Hematopoietic multipotent progenitor cell (in vitro differentiated cells): ENCODE measurements around the gene RECQL5. TPM values are rescaled to one million over a fixed set of nuclear protein-coding genes. Genes with fewer than 3 reads are reported as not detected.

Experiments used
- DNase-seq, 3 donors: peaks; one replicate each; pipeline ENCODE4 v3.0.0-alpha.2; 2011 to 2015; ENCODE audit warnings: low read depth in 2 of 3, low spot score in 2 of 3
- total RNA-seq: library from RNA; depleted of rRNA; stranded (reverse); fragments of >200 nt; gene quantifications from one replicate; pipeline ENCODE4 v1.2.3, GENCODE V29; 2012

Gene RECQL5
- total RNA-seq, 1 donor: 56.6 TPM

DNA sequence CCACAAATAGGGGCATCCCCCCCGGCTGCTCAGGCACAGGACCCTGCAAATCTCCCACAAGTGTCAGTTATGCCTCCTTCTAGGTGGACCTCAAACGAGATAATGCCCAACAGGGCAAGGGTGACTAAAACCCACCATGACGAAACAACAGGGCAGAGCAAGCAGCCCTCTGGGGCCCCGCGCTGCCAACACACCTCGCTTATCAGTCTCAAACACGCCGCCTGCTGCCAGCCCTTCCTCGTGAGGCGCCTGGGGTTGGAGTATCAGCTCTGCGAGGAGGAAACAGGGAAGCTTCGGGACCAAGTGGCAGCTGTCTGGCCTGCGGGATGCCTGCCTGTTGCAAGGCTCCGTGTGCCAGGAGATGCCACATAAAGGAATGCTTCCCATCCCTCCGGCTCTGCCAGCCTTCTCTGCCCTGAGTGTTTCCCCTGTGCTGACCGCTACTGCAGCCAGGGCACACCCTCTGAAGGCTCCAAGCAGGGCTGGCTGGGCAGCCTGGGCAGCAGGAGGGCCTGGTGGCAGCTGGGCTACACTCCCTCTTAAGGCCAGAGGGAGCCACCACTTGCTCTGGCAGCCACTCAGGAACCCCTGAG, 31.2 kb downstream of the RECQL5 start:
- peak in 2 of 3 donors; percentile 80 to 81 for DNase-seq

DNA sequence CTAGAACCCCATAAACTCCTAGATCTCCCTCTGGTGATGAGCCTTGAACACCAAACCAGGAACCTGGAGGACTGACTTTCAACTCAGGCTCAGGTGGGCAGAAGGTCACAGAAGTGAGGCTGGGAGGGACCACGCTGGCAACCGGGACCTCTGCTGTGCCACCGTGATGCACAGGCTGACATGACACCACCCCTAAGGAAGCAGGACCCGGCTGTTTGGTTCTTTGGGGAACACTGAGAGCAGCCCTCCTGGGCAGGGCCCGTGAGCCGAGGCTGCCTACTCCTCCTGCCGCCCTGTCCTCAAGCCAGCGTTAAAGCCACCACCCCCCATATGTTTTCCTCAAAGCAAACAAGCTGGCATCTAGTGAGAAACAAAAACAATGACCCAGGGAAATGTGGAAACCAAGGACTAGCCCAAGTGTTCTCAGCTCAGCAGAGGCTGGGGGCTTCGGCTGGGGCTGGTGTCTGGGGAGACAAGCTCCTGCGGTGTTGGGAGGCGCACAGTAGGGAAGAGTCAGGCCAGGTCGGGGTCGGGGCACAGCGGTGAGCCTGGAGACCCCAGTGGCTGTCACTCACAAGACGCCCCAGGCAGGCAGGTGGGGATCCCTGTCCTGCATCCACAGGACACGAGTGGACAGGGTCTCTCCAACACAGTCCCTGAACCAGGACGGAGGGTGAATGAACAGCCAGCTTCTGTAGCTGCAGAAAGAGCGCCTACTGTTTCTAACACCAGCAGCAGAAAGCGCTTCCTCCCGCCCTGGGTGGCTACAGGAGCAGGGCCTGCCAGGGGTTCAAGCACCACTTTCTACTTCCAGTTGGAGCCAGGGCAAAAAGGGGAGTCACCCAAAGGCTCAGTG, 32.0 kb downstream of the RECQL5 start:
- DNase-seq: no peak

DNA sequence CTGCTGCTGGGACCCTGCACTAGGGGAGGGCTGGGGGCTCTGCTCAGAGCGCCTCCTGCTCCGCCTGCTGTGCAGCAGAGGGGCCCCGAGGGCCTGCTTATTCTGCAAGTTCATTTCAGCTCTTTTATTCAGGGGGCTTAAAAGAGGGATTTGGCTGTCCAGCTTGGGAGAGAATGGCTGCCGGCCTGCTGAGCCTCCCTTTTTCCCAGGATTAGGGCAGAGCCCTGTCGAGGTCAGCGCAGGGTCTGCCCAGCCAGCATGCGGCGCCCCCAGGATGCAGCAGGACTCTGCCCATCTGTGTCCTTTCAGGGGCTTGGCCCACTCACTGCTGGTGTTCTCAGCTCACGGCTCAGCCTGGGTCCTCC, 32.6 kb downstream of the RECQL5 start:
- no peak for DNase-seq

DNA sequence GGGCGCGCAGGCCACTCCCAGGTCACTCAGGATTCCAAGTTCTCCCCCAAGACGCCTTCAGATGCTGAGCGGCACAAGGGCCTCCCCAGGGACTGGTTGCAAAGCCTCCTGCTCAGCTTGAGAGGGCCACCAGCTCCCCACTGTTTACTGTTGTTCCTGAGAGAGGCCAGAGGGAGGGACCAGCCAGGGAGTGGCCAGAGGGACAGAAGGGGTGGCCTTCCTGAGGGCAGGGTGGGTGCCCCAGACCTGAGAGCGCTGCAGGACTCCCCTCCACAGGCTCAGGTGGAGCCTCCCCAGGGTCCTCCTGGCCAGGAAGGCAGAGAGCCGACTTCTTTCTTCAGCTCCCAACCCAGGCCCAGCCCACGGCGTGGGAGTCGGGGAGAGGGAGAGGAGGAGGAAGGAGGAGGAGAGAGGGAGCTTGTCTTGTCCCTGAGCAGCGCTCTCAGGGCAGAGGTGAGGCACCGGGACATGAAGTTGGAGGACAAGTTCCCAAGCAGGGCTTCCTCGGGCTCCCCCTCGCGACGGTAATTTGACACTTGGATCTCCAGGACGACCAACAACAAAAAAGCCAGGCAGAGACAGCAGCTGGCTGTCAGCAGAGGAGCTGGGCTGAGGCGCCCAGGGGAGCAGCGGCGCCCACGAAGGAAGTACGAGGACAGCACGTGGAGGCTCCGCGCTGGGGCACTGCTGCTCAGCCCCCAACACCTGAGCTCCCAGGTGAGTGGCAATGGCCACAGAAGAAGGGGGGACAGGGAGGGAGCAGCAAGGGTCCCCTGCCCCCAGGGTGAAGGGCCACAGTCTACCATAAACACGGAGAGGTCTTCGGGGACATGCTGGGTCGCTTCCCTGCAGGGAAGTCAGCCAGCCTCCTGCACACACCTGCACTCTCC, 33.2 kb downstream of the RECQL5 start:
- DNase-seq: peak; percentile 17 to 87 (median 82)

DNA sequence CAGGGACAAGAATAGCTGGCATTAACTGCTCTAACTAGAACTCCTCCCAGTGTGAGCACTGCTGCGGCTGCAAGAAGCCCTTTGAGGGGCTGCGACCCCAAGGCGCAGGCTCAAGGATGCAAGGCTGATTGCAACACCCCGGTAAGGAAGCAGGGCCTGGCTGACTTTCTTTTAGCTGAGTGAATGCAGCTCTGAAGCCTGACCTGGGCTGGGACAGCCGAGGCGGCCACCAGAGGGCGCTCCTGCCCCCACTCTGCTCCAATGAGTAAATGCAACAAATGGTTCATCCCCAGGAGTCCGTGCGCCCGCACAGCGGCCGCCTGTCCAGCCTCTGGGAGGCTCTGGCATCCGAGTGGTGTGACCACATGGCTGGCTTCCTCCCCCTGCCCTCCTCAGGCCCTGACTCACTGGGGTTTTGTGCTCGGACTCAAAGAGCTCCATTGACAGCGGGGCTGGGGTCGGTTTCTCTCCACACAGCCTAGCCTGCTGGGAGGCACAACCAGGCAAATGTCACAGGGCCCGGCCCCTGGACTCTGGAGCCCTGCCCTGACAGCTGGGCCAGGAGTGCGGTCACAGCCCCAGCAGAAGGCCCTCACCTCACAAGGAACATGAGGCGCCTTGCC, 34.0 kb downstream of the RECQL5 start, which contains the start of gene SMIM5:
Gene SMIM5 (plus strand): TSS at position 572 of the 623 bp plus-strand sequence. CDS start 6,768 bp downstream, outside the sequence.
- DNase-seq: peak; percentile 71 to 80 (median 76)

DNA sequence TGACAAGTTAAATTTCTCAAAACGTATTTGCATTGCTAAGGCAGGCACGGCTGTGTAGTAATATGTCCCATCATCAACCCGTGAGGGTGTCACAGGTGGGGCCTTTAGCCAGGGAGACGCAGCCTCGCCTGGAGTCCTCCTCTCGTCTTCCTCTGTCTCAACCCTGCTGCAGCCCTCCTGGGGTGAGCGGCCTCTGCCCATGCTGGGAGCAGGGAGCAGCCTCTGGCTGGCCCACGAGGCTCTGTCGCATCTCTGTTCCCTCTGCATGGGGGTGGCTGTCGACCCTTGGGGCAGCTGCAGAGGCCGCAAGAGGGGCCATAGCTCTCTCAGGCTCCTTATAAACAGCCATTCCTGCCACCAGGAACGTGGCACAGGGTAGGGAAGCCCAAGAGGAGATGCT, 34.5 kb downstream of the RECQL5 start:
- DNase-seq: no peak

DNA sequence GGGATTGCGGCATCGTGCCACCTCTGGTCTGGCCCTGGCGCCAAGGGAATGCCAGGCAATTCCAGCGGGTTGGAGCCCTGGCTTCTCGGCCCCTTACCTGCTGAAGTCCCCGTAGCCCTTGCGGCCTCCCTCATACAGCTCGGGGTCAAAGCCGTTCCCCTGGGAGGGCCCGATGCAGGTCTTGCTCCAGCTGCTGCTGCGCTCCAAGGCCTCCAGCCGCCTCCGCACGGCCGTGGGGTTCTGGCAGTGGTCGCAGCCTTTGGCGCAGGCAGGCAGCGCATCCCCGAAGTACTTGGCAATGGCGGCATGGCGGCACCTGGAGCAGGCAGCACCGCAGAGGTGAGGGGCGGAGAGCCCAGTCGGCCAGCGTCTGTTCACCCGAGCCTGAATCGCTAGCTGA, 35.6 kb downstream of the RECQL5 start:
- no peak for DNase-seq

DNA sequence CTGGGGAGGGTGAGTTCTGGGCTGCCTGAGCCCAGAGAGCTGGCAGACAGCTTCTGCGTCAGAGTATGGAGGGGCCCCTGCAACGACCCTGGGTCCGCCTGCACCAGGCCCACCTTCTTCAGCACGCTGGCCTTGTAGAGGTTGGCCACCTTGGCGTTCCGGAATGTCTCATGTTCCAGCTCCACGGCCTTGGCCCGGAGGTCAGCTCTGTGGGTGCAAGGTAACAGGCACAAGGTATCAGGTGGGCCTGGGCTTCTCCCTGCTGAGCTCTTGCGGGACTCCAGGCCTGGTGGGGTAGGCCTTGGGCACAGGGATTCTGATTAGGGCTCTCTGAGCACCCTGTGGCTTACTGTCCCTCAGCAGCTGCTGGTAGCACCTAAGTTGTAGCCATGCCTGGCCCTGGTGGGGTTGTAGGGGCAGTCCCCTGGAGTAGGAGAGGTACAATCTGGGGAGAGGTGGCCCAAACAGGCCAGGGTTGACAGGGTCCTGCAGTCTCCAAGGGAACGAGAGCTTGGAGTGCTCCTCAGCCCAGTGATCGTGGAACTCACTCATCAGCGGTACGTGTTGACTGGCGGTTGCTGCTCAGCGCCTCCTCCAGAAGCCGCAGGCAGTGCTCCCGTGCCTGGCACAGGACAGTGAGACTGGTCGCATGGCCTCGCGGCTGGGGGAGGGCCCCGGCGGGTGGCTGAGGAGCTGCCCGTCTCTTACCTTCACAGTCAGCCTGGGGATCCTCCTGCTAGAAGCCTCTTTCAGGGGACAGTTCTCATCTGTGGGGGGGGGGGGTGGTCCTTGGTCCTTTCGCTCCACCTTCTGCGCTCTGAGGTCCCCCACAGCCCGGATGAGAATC, 36.7 kb downstream of the RECQL5 start:
- DNase-seq: no peak

DNA sequence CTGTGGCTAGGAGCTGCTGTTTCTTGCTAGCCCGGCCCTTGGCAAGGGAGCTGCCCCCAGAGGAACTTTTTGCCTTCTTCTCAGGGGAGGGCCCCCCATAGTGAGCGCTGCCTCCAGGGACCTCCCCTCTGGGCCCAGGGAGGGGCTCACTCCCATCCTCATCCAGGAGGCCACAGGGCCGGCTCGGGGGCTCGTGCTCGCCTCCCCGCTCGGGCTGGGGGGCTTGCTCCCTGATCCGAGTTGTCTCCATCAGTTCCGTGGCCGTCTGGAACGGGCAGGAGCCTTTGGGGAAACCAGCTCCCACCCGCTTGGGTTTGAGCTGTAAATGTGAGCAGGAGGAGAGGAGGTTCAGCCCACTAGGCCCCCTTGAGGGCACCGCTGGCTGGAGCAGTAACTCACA, 37.8 kb downstream of the RECQL5 start:
- DNase-seq: no peak

DNA sequence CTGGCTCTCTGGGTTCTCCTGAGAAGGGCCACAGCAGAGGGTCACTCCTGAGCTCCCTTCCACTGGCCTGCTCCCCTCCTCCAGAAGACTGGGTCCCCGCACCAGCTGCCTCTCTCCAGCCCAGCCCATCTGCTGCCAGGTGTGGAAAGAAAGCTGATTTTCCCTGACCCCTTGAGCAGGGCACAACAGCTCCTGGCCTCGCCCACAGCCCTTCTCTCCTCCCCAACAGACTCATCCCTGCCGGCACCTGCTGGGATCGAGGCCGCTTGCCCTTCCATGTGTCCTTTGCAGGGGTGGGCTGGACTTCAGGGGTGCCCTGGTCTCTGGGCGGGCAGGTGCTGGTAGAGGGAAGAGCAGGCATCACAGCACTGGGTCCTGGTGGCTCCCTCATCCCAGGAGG, 38.5 kb downstream of the RECQL5 start:
- no peak for DNase-seq

DNA sequence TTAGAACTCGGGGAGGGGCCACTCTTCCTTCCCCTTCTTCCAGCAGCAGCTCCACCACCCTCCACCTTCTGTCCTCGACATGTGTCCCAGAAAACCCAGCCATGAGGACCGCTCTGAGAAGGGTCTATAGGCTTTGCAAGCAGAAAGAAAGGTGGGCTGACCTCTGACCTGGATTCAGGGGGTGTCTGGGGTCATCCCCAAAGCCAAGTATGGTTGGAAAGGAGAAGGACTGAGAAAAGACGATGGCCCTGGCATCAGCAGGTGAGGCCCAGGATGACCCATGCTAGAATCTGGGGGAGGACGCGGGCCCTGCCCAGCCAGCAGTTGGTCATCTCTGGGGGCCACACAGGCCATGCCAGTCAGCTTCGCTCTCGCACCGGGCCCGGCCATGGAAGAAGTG, 39.9 kb downstream of the RECQL5 start:
- no peak for DNase-seq

DNA sequence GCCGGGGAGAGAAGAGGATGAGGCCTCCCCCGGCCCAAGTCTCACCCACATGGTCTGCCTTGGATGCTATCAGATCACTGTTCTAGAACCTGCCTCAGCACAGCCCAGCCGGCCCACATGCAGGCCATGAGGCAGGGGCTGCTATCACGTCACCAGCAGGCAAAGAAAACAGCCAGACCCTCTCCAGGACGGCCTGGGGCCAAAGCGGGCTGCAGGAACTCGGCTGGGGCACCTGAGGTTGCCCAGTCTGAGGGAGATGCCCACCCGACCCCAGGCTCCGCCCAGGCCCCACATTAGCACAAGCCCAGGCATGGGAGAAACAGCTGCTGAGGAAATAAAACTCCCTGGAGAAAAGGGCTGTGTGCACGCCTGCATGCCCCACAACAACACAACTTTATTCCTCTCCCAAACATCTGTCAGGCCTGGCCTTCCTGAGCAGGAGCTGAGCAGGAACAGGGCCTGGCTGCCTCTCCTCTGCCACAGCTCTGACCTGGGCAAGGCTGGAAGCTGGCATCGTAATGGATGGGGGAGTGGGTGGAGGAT, 40.4 kb downstream of the RECQL5 start:
- no peak for DNase-seq

DNA sequence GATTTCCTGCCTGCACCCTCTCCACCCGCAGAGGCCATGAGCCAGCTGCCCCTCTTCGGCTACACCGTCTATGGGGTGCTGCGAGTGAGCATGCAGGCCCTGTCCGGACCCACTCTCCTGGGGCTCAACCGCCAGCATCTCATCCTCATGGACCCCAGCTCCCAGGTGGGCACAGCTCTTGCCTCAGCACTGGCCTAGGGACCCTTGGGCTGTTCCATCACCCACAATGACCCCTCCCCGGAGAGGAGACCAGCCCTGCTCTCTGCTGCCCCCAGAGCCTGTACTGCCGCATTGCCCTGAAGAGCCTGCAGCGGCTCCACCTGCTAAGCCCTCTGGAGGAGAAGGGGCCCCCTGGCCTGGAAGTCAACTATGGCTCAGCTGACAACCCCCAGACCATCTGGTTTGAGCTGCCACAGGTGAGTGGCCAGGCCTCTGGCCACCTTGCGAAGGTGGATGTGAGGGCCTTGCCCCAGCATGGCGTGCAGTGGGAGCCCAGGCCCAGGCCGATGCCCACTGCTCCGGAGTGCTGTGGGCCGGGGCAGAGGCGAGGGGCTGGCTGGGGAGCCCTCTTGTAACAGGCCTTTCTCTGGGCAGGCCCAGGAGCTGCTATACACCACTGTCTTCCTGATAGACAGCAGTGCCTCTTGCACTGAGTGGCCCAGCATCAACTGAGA, 41.0 kb downstream of the RECQL5 start:
- DNase-seq: peak in 2 of 3 donors; percentile 40 to 55

DNA sequence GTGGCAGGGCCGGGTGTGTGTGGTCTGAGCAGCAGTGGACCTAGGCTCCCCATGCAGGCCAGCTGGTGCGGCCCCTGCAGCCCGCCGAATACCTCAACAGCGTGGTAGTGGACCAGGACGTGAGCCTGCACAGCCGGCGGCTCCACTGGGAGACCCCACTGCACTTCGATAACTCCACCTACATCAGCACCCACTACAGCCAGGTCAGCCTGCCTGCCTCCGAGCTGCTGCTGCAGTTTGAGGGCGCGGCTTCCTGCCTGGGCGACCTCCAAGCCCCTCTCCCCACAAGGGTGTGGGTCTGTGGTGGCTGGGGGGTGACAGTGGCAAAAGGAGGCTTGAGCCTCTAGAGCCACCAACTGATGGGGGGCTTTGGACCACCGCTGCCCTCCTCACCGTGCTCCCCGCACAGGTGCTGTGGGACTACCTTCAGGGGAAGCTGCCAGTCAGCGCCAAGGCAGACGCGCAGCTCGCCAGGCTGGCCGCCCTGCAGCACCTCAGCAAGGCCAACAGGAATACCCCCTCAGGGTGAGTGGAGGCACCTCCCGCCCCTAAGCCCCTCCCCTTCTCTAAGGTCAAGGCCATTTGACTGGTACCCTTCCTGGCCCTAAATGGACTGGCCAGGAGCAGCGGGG, 42.1 kb downstream of the RECQL5 start:
- no peak for DNase-seq

DNA sequence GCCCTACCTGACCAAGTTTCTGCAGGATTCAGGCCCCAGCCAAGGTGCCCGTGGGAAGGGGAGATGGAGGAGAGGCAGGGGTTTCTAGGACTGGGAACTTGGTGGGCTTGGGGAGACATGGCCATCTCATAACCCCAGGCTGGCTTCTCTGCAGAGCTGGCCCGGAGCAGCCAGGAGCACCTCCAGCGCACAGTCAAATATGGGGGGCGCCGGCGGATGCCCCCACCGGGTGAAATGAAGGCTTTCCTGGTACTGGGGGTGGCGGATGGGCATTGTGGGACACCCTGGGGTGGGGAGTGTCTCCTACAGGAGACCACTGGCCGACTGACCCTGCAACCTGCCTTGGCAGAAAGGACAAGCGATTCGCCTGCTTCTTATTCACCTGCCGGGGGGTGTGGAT, 42.9 kb downstream of the RECQL5 start:
- DNase-seq: no peak

DNA sequence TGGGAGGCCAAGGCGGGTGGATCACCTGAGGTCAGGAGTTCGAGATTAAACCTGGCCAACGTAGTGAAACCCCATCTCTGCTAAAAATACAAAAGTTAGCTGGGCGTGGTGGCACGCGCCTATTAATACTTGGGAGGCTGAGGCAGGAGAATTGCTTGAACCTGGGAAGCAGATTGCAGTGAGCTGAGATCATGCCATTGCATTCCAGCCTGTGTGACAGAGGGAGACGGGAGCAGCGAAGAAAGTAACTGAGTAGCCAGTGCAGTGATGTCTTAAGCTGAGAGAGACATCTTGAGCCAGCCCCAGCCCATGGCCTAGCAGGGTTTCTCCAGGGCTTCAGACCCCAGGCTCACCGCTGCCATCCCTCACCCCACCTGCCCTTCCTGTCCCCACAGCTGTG, 43.6 kb downstream of the RECQL5 start:
- no peak for DNase-seq

DNA sequence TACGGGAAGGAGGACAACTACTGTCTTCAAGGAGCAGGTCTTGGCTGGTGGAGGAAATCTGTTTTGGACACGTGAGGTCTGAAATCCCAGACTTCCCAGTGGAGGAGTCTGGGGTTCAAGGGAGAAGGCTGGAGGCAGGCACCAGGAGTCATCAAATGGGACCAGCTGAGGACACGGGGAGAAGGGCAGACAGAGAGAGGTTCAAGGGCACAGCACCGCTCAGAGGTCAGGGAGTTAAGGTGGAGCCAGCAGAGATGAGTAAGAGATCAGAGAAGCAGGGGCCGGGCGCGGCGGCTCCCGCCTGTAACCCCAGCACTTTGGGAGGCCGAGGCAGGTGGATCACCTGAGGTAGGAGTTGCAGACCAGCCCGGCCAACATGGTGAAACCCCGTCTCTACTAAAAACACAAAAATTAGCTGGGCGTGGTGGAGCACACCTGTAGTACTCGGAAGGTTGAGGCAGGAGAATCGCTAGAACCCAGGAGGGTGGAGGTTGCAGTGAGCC, 44.1 kb downstream of the RECQL5 start:
- DNase-seq: no peak

DNA sequence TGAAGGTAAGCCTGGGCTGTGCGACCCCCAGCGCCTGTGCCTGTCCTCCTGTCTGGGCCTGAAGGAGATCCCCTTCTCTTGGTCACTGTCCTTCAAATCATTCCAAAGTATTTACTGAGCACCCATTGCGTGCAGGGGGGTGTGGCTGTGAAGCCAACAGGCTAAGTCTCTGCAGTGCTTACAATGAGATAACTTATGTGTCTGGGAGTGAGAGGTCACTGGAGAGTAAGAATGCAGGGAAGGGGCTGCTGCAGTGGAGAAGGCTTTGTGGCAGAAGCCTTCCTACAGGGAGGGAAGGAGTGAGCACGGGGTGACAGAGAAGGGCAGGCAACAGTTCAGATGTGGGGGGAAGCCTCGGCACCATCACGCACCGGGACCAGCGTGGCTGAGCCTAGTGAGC, 44.9 kb downstream of the RECQL5 start:
- DNase-seq: no peak
